NCI-H1092 (cell line): ENCODE results near the gene WDFY1.
"Not testable (repeated sequence)": the region's sequence is repeated elsewhere in the genome, so short reads cannot be mapped to it uniquely, and the experiment has no call there.

Experiments used
- DNase-seq: peaks from one replicate; lab custom pipeline; 2025; lab: John Stamatoyannopoulos, UW

The WDFY1 gene

GRCh38 chr2:223957092-223957851 lies 12.1 kb upstream of the WDFY1 start, which contains the start of gene MRPL44:
Gene MRPL44 (plus strand): TSS chr2:223957463. CDS start chr2:223957473, 10 bp downstream.
- peak; percentile 91 for DNase-seq

- DNase-seq, result no peak
Observed at GRCh38 chr2:223956300-223956699, 11.2 kb upstream of the WDFY1 start.

GRCh38 chr2:223954401-223954800 lies 9.3 kb upstream of the WDFY1 start:
- DNase-seq, result no peak

DNA sequence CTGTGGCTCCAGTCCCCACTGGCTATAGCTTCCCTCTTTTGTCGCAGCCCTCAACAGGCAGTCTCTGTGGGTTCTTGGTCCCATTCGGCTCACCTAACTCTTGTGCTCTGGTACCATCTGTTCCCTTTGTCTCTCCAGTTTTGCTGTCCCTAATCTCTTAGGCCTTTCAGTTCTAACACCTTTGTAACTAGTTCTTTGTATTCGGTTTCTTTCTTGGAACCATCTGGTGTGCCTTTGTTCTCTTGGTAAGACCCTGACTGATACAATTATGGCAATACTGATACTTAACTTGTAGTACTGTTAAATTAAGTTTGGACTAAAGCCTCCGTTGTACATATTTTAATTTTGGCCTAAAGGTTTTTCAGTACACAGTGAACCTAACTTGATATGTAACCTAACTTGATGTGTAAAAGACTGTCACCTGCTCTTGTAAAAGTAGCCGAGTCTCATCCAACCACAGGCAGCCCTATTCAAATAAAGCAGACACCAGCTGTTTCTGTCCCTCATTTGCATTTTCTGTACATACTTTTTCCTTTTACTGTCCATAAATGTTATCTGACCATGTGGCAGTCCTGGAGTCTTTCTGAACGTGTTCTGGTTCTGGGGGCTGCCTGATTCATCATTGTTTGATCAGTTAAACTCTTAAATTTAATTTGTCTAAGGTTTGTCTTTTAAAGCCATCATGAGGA lies 7.3 kb upstream of the WDFY1 start:
- DNase-seq, result no peak

GRCh38 chr2:223950448-223951347 lies 5.6 kb upstream of the WDFY1 start:
- DNase-seq, result no peak

- DNase-seq, result no peak
Observed at GRCh38 chr2:223949241-223949840, 4.2 kb upstream of the WDFY1 start.

DNA sequence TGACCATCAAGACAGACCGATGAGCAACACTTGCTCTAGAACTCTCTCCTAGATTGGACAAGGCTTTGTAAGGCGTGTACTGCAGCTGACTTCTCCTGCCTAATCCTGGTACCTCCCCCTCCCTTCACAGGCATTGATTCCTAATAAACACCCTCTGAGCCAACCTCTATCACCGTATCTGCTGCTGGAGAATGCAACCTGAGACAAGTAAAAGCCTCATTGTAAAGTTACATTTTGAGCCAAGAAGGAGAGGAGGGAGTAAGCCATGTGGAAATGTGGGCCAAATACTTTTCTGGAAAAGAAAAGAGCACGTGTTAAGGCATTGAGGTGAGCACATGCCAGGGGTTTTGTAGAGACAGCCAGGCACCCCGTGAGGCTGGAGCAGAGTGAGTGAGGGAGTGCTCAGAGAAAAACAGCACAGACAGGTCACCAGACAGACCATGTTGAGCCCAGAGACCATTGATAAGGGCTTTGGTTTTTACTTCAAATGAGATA lies 2.6 kb upstream of the WDFY1 start:
- DNase-seq, result no peak

DNA sequence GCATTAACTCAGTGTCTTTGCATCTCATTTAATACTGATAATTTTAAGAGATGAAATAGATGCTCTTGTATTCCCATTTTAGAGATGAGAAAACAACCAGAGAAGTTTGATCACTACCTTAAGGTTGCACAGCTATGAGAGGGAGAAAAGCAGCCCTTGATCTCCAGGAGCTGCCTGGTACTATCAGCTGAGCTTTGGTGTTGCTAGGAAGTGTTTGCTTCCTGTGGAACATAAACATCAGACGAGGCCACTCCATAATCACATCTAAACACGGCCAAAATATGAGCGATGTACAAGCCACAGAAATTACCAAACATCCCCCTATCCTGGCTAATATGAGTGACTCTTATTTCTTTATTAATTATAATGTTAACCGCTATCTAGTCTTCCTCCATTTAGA lies 620 bp upstream of the WDFY1 start:
- DNase-seq, result no peak

GRCh38 chr2:223944166-223944702 lies 901 bp downstream of the WDFY1 start:
- no peak for DNase-seq

GRCh38 chr2:223943561-223944008 lies 1.6 kb downstream of the WDFY1 start:
- DNase-seq, result no peak

GRCh38 chr2:223943135-223943534 lies 2.0 kb downstream of the WDFY1 start:
- no peak for DNase-seq

GRCh38 chr2:223941579-223942277 lies 3.4 kb downstream of the WDFY1 start:
- no peak for DNase-seq

DNA sequence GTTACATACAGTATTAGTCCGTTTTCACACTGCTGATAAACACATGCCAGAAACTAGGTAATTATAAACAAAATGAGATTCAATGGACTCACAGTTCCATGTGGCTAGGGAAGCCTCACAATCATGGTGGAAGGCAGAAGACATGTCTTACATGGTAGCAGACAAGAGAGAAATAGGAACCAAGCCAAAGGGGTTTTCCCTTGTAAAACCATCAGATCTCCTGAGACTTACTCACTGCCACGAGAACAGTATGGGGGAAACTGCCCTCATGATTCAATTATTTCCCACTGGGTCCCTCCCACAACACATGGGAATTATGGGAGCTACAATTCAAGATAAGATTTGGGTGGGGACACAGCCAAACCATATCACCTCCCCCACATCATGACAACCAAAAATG lies 5.7 kb downstream of the WDFY1 start:
- not testable (repeated sequence) for DNase-seq

DNA sequence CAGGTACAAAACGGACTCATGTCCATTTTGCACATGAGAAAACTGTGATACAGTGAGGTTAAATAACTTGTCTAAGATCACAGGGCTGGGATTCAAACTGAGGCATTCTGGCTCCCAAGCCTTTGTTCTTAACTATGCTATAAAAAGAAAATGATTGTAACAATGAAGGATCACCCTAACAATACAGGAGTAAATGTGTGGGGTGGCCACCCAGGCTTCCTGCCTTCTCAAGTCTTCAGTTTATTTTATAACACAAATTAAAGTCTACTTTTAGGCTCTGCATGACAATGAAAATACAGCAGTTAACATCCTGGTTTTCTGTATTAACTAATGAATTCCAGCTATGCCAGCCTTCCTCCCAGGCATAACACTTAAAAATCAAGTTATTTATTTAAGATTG lies 7.6 kb downstream of the WDFY1 start:
- DNase-seq, result no peak

GRCh38 chr2:223936862-223937326 lies 8.2 kb downstream of the WDFY1 start:
- no peak for DNase-seq

GRCh38 chr2:223935459-223936125 lies 9.5 kb downstream of the WDFY1 start:
- no peak for DNase-seq

DNA sequence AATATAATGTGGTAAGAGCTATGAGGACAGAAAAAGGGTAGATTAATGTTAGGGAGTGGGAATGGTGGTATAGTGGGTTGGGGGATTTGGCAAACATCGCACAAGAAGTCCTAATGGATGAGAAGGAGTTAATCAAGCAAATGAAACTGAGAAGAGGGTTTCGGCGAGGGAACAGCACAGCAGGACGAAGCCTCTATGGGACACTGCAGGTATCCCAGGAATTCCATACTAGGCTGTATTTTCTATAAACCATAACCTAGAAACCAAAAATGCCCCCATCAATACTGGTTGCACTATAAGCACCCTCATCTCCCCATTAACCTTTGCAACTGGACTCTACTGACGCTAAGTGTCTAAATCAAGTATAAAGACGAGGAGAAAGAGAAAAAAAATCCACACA lies 10.3 kb downstream of the WDFY1 start:
- DNase-seq, result no peak

DNA sequence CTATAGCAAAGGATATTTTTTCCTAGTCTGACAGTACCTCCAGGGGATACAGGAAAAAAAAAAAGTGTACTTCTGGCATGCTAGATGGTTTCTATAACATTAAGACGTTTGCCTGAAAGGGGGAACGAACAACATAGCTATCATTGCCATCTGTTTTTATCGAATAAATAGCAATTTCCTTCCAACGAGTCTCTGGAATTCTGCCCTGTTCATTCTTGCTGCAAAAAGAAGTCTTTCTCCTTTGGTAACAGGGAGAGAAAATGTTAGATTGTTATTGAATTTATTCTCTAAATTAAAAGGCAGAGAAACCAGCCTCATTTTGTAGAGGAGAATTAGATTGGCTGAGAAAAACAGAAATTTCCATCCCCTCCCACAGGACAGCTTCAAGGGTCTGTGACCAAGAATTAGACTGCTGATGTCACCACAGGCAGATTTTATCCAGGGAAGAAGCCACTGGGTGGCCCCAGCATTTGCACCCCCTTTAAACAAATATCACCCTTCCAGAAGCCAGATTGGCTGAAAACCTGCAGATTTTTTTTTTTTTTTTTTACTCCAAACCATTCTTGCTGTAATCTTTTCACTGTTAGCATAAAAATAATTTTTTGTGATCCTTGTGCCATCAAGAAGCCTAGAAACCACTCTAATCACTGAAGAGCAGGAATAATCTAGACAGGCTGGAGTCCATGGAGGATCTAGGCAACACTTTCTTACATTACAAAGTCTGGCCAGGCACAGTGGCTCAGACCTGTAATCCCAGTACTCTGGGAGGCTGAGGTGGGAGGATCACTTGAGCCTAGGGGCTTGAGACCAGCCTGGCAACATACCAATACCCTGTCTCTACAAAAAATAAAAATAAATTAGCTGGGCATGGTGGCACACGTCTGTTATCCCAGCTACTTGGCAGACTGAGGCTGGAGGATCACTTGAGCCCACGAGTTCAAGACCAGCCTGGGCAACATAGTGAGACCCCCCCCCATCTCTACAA lies 12.0 kb downstream of the WDFY1 start:
- no peak for DNase-seq
